ENCODE measurements around the gene ARID1B. TPM values are rescaled to one million over a fixed set of nuclear protein-coding genes. Genes with fewer than 3 reads are reported as not detected.

Gene ARID1B
- total RNA-seq, 1 donor from 2014 or later: 62.1 TPM

DNA sequence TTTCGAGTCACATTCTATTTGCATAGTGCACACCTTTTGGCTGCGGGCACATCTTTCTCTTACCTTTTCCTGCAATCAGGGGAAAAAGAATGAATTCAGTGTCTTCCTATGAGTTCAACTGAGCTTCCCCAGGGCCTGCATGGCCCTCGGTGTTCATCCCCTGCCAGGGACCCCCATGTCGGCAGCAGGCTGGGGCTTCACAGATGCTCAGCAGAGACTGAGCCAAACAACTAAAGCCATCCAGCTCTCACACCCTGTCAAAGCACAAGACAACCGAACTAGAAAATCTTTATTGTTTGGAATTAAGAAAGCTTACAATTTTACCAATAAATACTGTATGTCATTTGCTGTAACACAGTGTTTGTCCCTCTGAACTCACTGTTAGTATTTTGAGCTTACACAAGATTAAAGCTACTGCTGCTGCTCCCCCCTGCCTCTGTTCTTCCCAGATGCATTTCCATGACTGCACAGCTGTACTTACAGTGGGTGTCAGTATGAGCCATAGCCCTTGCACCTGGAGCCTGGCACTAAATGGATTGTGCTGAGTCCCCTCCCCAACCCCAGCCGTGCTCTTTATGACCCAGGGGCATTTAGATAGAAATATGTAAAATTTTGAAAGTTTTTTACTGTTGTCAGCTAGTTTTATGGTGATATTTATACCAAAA, 340.4 kb downstream of the ARID1B start:
- no peaks in the 10 kb centered on the region for H3K36me3 ChIP-seq
- peak overlapping the region; percentile 12 for H3K9ac ChIP-seq
- H3K9me3 ChIP-seq (ENCODE audit: low read depth): no peaks in the 10 kb centered on the region
- H3K4me2 ChIP-seq: no peak overlapping the region
- H3K9me3 Mint-ChIP-seq: no peaks in the 10 kb centered on the region
- H3K79me2 ChIP-seq (ENCODE audit: low read depth): peaks cover 6% of the 10 kb centered on the region
- H3K36me3 Mint-ChIP-seq: peaks cover 22% of the 10 kb centered on the region
- TF ChIP-seq, protein P1, sequence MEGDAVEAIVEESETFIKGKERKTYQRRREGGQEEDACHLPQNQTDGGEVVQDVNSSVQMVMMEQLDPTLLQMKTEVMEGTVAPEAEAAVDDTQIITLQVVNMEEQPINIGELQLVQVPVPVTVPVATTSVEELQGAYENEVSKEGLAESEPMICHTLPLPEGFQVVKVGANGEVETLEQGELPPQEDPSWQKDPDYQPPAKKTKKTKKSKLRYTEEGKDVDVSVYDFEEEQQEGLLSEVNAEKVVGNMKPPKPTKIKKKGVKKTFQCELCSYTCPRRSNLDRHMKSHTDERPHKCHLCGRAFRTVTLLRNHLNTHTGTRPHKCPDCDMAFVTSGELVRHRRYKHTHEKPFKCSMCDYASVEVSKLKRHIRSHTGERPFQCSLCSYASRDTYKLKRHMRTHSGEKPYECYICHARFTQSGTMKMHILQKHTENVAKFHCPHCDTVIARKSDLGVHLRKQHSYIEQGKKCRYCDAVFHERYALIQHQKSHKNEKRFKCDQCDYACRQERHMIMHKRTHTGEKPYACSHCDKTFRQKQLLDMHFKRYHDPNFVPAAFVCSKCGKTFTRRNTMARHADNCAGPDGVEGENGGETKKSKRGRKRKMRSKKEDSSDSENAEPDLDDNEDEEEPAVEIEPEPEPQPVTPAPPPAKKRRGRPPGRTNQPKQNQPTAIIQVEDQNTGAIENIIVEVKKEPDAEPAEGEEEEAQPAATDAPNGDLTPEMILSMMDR (IDR thresholded peaks at IDR 0.05): no peak
- TF ChIP-seq EZH2 (IDR thresholded peaks at IDR 0.05) (no peak), EZH2phosphoT487 (IDR thresholded peaks at IDR 0.05) (no peak)
- no peak for DNase-seq (ENCODE audit: low spot score)
- no peaks in the 10 kb centered on the region for H3K27me3 Mint-ChIP-seq (ENCODE audit: insufficient read depth, low read depth)
- peaks cover 10% of the 10 kb centered on the region for H4K20me1 ChIP-seq (ENCODE audit: low read depth)
- no peak overlapping the region for H3K4me3 ChIP-seq
- no peak overlapping the region for H3K27ac ChIP-seq
- peaks cover 16% of the 10 kb centered on the region for H3K4me1 Mint-ChIP-seq
- peak overlapping the region; percentile 33 for H3K27ac Mint-ChIP-seq
- peaks cover 4% of the 10 kb centered on the region for H3F3A ChIP-seq (ENCODE audit: low read depth)
- peaks cover 17% of the 10 kb centered on the region for H3K4me1 ChIP-seq
- no peak overlapping the region for H2AFZ ChIP-seq (replicated peaks)
- H3K27me3 ChIP-seq: no peaks in the 10 kb centered on the region
- no peak overlapping the region for H3K4me3 Mint-ChIP-seq

DNA sequence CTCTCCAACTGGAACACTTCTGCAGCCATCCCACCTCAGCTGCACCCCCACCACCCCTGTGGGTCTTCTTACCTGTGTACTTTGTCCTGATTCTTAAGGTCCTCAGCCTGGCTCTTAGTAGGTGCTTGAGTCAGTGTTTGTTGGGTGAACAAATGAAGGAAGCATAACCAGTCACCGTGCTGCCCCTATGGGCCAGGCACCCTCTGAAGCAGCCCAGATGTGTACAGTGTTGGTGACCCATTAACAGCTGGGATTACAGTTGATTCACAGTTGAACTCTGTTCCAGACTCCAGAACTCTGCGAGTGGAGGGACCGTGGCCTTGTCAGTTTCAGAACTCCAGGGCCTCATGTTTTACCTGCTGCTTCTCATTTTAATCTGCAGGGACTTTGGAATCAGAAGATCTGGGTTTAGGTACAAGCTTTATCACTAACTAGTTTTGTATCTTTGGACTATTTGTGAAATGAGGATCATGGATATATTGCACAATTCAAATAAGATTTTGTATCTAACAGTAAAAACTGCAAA, 342.4 kb downstream of the ARID1B start:
- Mint-ChIP-seq H3K27me3 (ENCODE audit: insufficient read depth, low read depth) (no peaks in the 10 kb centered on the region), H3K9me3 (no peaks in the 10 kb centered on the region), H3K36me3 (peaks cover 19% of the 10 kb centered on the region), H3K4me3 (no peak overlapping the region), H3K27ac (no peak overlapping the region), H3K4me1 (peaks cover 16% of the 10 kb centered on the region)
- Histone ChIP-seq H3F3A (ENCODE audit: low read depth) (peaks cover 3% of the 10 kb centered on the region), H3K27ac (no peak overlapping the region), H2AFZ (replicated peaks) (no peak overlapping the region), H3K27me3 (no peaks in the 10 kb centered on the region), H3K4me1 (peaks cover 17% of the 10 kb centered on the region), H3K36me3 (no peaks in the 10 kb centered on the region), H3K4me3 (no peak overlapping the region), H3K9me3 (ENCODE audit: low read depth) (no peaks in the 10 kb centered on the region), H3K4me2 (no peak overlapping the region), H4K20me1 (ENCODE audit: low read depth) (peaks cover 10% of the 10 kb centered on the region), H3K9ac (no peak overlapping the region), H3K79me2 (ENCODE audit: low read depth) (peaks cover 6% of the 10 kb centered on the region)
- DNase-seq (ENCODE audit: low spot score): no peak
- TF ChIP-seq, protein P1 (IDR thresholded peaks at IDR 0.05): no peak
- TF ChIP-seq EZH2 (IDR thresholded peaks at IDR 0.05) (no peak), EZH2phosphoT487 (IDR thresholded peaks at IDR 0.05) (no peak)

DNA sequence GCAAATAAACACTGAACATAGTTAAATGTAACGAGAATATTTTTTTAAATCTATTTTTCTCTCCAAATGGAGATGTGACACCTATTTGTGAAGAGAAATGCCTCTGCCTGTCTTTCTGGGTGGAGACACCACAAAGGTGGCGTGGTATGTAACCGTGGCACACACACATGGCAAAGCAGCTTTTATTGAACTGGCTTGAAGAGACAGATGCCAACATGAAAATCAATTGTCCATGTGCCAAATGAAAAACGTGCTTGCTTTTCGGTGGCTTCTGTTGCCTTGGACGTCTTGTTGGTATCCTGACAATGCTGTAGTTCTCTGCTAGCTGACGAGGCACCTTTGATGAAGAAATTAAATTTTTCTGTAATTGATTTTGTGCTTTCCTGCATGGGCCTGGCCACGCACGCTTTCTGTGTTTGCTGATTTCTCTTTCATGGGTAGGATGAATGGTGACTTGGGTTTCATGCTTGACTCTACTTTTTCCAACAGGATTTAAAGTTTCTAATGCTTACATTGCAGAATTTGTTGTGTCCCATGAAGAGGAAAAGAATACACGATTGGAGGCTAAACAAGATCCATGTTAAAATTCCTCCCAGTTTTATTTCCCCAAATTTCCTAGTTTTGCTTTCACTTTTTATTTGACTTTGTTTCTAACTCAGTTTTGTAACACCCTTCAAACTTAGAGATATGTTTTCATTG, 343.5 kb downstream of the ARID1B start:
- Mint-ChIP-seq H3K4me3 (no peak overlapping the region), H3K4me1 (peaks cover 16% of the 10 kb centered on the region), H3K36me3 (peaks cover 14% of the 10 kb centered on the region), H3K27me3 (ENCODE audit: insufficient read depth, low read depth) (peaks cover 2% of the 10 kb centered on the region), H3K27ac (no peak overlapping the region), H3K9me3 (no peaks in the 10 kb centered on the region)
- no peak overlapping the region for H3K27ac ChIP-seq
- H3K4me3 ChIP-seq: no peak overlapping the region
- no peaks in the 10 kb centered on the region for H3K27me3 ChIP-seq
- H3K36me3 ChIP-seq: no peaks in the 10 kb centered on the region
- no peaks in the 10 kb centered on the region for H3F3A ChIP-seq (ENCODE audit: low read depth)
- no peak for DNase-seq (ENCODE audit: low spot score)
- peaks cover 6% of the 10 kb centered on the region for H3K79me2 ChIP-seq (ENCODE audit: low read depth)
- H3K9me3 ChIP-seq (ENCODE audit: low read depth): no peaks in the 10 kb centered on the region
- no peak overlapping the region for H2AFZ ChIP-seq (replicated peaks)
- peaks cover 11% of the 10 kb centered on the region for H4K20me1 ChIP-seq (ENCODE audit: low read depth)
- H3K4me2 ChIP-seq: no peak overlapping the region
- H3K4me1 ChIP-seq: peaks cover 21% of the 10 kb centered on the region
- no peak overlapping the region for H3K9ac ChIP-seq
- TF ChIP-seq, protein P1 (IDR thresholded peaks at IDR 0.05): no peak
- TF ChIP-seq EZH2phosphoT487 (IDR thresholded peaks at IDR 0.05): no peak
- no peak for TF ChIP-seq EZH2 (IDR thresholded peaks at IDR 0.05)

All from neural progenitor cell (in vitro differentiated cells).